GM10266 (cell line): Measurements from ENCODE around the gene MYO1C.
A peak's percentile ranks its signal among the peaks of the same experiment; 100 is the strongest.

Experiments used
- DNase-seq: peaks from one replicate; pipeline ENCODE4 v3.0.0; 2012; ENCODE audit errors: extremely low spot score
- CTCF ChIP-seq: IDR thresholded peaks from 2 replicates; pipeline ENCODE4 v1.5.1; 2012; ENCODE audit warnings: mild to moderate bottlenecking, low read depth; ENCODE audit not compliant: control insufficient read depth, insufficient read depth; ENCODE audit errors: missing control alignments

The MYO1C gene

GRCh38 chr17:1496869-1497268 is 4.4 kb upstream of the MYO1C start:
- DNase-seq = no peak
- no peak for TF ChIP-seq CTCF

- TF ChIP-seq CTCF = no peak
- no peak for DNase-seq
These were observed 2.9 kb upstream of the MYO1C start for GRCh38 chr17:1495265-1495989.

GRCh38 chr17:1494736-1495253 is 2.3 kb upstream of the MYO1C start:
- TF ChIP-seq CTCF = no peak
- no peak for DNase-seq

- no peak for TF ChIP-seq CTCF
- no peak for DNase-seq
These were observed 1.7 kb upstream of the MYO1C start for GRCh38 chr17:1494203-1494602.

- no peak for DNase-seq
- TF ChIP-seq CTCF = no peak
These were observed 950 bp upstream of the MYO1C start for GRCh38 chr17:1493291-1493980.

GRCh38 chr17:1491443-1492248 is 840 bp downstream of the MYO1C start:
- TF ChIP-seq CTCF = peak; percentile 4
- DNase-seq = peak; percentile 96
